K562 (cell line): ENCODE measurements around the gene CAPN10. TPM values are rescaled to one million over a fixed set of nuclear protein-coding genes. Genes with fewer than 3 reads are reported as not detected.

Experiments
- HNRNPK ChIP-seq: fragments of 200-400 bp; formaldehyde crosslinking; IDR thresholded peaks from one replicate; pipeline ENCODE4 v1.6.1; 2018; ENCODE audit warnings: mild to moderate bottlenecking, low read depth, low read length; ENCODE audit not compliant: poor library complexity, severe bottlenecking
- RCOR1 ChIP-seq, 2 experiments: IDR thresholded peaks; 2 replicates each; pipeline ENCODE4 v1.6.1; 2012; ENCODE audit warnings: low read depth in 2 of 2, low read length in 2 of 2, borderline replicate concordance in 1 of 2, improper control_type of control experiment in 1 of 2
- SMAD3 ChIP-seq: fragments of 450-650 bp; formaldehyde crosslinking; conservative IDR thresholded peaks from 2 replicates; pipeline ENCODE4 v1.4.0; 2020; ENCODE audit warnings: mild to moderate bottlenecking
- ZBTB1 ChIP-seq: sonication (generic); formaldehyde crosslinking; IDR thresholded peaks from 2 replicates; pipeline ENCODE4 v1.8.1; 2023; ENCODE audit warnings: missing genetic modification reagents, low read depth, mild to moderate bottlenecking, borderline replicate concordance
- ZNF239 ChIP-seq: fragments of 250-450 bp; sonication (Bioruptor Pico); IDR thresholded peaks from 2 replicates; pipeline ENCODE4 v1.4.0; 2020; ENCODE audit warnings: mild to moderate bottlenecking
- polyA plus RNA-seq, 8 experiments: library from polyadenylated mRNA; depleted of rRNA in 4 of 8; stranded (reverse) in 5 of 8; unstranded in 3 of 8; fragments of >200 nt; fragmentation: Nextera tagmentation in 2 of 8; fragmentation: Illumina TruSeq in 1 of 8; extraction: Ambion mirVana in 2 of 8; extraction: Trizol in 1 of 8; gene quantifications; 2 replicates each; pipeline versions ENCODE4 v1.2.1 to v1.2.3, GENCODE V29; 2011 to 2014; ENCODE audit warnings: inconsistent platforms in 1 of 8, missing spikeins in 1 of 8
- total RNA-seq, 7 experiments: library from RNA; depleted of rRNA in 6 of 7; stranded (reverse); fragments of >200 nt in 6 of 7; fragmentation: Illumina TruSeq in 2 of 7; extraction: Trizol in 2 of 7; gene quantifications; 2 replicates each; pipeline versions ENCODE4 v1.2.1 to v1.2.3, GENCODE V29; 2011 to 2021; ENCODE audit warnings: low replicate concordance in 1 of 7
- TF ChIP-seq, protein P1 (sequence below), 2 experiments: IDR thresholded peaks; 2 replicates each; pipeline ENCODE4 v1.6.1; 2012; ENCODE audit warnings: improper control_type of control experiment in 2 of 2, low read depth in 2 of 2, low read length in 2 of 2, borderline replicate concordance in 1 of 2
- TF ChIP-seq, protein P2 (sequence below): fragments of 200-600 bp; sonication (generic); IDR thresholded peaks from one replicate; pipeline ENCODE4 v1.6.1; 2012; ENCODE audit warnings: mild to moderate bottlenecking, low read depth, low read length, inconsistent platforms
- TF ChIP-seq, protein P3 (sequence below): fragments of 450-650 bp; formaldehyde crosslinking; IDR thresholded peaks from 2 replicates; pipeline ENCODE4 v1.4.0; 2020; ENCODE audit warnings: mild to moderate bottlenecking, moderate library complexity

Gene CAPN10
- total and polyA plus RNA-seq, 9 of the 15 experiments (the other 6 are each of a cell fraction or from before 2014, with no cell fraction given): 0.08 to 26.1 (median 8.4) TPM

DNA sequence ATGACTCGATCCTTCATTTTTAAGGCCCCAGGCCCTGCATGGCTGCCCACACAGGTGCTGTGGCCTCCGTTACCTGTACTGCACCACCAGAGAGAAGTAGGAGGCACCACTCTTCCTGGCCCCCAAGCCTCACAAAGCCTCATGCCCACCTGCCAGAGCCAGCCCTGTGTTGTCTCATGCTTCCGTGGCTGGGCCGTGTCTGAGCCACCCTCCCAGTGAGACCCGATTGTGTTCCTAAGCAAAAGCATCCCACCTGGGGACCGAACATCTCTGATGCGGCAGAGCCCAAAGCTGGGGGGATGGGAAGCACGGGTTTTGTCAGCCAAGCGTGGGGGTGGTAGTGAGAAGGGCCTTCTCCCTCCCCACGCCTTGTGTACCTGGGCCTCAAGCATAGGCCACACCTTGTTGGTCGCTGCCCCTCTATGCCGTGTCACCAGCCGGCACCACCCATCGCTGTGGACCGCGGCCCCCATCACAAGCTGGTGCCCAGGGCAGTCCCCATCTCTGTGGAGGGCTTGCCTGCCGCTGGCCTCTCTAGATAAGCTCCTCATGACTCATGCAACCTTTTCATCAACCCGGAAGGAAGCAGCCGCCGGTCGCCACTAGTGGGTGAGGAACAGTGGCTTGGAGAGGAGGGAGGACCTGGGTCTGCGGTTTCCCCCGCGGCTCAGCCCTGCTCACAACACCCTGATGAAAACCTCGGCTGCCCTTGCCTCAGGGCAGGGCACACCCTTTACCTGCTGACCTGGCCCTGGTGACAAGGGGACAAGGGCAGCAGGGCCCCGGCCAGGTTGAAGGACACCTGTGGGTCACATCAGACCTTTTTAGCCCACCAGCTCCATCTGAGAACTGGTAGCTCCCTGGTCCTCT lies 21.0 kb upstream of the CAPN10 start (continued):
- TF ChIP-seq, protein P1, sequence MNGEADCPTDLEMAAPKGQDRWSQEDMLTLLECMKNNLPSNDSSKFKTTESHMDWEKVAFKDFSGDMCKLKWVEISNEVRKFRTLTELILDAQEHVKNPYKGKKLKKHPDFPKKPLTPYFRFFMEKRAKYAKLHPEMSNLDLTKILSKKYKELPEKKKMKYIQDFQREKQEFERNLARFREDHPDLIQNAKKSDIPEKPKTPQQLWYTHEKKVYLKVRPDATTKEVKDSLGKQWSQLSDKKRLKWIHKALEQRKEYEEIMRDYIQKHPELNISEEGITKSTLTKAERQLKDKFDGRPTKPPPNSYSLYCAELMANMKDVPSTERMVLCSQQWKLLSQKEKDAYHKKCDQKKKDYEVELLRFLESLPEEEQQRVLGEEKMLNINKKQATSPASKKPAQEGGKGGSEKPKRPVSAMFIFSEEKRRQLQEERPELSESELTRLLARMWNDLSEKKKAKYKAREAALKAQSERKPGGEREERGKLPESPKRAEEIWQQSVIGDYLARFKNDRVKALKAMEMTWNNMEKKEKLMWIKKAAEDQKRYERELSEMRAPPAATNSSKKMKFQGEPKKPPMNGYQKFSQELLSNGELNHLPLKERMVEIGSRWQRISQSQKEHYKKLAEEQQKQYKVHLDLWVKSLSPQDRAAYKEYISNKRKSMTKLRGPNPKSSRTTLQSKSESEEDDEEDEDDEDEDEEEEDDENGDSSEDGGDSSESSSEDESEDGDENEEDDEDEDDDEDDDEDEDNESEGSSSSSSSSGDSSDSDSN (IDR thresholded peaks at IDR 0.05; ENCODE audit: borderline replicate concordance in 1 of 2, low read depth in 2 of 2, low read length in 2 of 2): 0 out of 4 replicates have a peak, but pooled peaks of 1 of the 2 experiments have one; percentile 50
- TF ChIP-seq RCOR1 (IDR thresholded peaks at IDR 0.05; ENCODE audit: borderline replicate concordance in 1 of 2, low read depth in 2 of 2, low read length in 2 of 2) (peak in 1 of 2 experiments; percentile 85; a peak in 2 of 4 replicates), SMAD3 (CRISPR knock-in tag) (no peak), ZNF239 (CRISPR knock-in tag) (no peak), ZBTB1 (peak; percentile 72; the same call in 1 of the 2 replicates), HNRNPK (no peak)
- TF ChIP-seq, protein P2, sequence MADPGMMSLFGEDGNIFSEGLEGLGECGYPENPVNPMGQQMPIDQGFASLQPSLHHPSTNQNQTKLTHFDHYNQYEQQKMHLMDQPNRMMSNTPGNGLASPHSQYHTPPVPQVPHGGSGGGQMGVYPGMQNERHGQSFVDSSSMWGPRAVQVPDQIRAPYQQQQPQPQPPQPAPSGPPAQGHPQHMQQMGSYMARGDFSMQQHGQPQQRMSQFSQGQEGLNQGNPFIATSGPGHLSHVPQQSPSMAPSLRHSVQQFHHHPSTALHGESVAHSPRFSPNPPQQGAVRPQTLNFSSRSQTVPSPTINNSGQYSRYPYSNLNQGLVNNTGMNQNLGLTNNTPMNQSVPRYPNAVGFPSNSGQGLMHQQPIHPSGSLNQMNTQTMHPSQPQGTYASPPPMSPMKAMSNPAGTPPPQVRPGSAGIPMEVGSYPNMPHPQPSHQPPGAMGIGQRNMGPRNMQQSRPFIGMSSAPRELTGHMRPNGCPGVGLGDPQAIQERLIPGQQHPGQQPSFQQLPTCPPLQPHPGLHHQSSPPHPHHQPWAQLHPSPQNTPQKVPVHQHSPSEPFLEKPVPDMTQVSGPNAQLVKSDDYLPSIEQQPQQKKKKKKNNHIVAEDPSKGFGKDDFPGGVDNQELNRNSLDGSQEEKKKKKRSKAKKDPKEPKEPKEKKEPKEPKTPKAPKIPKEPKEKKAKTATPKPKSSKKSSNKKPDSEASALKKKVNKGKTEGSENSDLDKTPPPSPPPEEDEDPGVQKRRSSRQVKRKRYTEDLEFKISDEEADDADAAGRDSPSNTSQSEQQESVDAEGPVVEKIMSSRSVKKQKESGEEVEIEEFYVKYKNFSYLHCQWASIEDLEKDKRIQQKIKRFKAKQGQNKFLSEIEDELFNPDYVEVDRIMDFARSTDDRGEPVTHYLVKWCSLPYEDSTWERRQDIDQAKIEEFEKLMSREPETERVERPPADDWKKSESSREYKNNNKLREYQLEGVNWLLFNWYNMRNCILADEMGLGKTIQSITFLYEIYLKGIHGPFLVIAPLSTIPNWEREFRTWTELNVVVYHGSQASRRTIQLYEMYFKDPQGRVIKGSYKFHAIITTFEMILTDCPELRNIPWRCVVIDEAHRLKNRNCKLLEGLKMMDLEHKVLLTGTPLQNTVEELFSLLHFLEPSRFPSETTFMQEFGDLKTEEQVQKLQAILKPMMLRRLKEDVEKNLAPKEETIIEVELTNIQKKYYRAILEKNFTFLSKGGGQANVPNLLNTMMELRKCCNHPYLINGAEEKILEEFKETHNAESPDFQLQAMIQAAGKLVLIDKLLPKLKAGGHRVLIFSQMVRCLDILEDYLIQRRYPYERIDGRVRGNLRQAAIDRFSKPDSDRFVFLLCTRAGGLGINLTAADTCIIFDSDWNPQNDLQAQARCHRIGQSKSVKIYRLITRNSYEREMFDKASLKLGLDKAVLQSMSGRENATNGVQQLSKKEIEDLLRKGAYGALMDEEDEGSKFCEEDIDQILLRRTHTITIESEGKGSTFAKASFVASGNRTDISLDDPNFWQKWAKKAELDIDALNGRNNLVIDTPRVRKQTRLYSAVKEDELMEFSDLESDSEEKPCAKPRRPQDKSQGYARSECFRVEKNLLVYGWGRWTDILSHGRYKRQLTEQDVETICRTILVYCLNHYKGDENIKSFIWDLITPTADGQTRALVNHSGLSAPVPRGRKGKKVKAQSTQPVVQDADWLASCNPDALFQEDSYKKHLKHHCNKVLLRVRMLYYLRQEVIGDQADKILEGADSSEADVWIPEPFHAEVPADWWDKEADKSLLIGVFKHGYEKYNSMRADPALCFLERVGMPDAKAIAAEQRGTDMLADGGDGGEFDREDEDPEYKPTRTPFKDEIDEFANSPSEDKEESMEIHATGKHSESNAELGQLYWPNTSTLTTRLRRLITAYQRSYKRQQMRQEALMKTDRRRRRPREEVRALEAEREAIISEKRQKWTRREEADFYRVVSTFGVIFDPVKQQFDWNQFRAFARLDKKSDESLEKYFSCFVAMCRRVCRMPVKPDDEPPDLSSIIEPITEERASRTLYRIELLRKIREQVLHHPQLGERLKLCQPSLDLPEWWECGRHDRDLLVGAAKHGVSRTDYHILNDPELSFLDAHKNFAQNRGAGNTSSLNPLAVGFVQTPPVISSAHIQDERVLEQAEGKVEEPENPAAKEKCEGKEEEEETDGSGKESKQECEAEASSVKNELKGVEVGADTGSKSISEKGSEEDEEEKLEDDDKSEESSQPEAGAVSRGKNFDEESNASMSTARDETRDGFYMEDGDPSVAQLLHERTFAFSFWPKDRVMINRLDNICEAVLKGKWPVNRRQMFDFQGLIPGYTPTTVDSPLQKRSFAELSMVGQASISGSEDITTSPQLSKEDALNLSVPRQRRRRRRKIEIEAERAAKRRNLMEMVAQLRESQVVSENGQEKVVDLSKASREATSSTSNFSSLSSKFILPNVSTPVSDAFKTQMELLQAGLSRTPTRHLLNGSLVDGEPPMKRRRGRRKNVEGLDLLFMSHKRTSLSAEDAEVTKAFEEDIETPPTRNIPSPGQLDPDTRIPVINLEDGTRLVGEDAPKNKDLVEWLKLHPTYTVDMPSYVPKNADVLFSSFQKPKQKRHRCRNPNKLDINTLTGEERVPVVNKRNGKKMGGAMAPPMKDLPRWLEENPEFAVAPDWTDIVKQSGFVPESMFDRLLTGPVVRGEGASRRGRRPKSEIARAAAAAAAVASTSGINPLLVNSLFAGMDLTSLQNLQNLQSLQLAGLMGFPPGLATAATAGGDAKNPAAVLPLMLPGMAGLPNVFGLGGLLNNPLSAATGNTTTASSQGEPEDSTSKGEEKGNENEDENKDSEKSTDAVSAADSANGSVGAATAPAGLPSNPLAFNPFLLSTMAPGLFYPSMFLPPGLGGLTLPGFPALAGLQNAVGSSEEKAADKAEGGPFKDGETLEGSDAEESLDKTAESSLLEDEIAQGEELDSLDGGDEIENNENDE: no peak
- TF ChIP-seq, protein P3, sequence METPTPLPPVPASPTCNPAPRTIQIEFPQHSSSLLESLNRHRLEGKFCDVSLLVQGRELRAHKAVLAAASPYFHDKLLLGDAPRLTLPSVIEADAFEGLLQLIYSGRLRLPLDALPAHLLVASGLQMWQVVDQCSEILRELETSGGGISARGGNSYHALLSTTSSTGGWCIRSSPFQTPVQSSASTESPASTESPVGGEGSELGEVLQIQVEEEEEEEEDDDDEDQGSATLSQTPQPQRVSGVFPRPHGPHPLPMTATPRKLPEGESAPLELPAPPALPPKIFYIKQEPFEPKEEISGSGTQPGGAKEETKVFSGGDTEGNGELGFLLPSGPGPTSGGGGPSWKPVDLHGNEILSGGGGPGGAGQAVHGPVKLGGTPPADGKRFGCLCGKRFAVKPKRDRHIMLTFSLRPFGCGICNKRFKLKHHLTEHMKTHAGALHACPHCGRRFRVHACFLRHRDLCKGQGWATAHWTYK (CRISPR knock-in tag): peak; percentile 97
